ENCODE results near the gene DPH7.
"Not testable (repeated sequence)": the region's sequence is repeated elsewhere in the genome, so short reads cannot be mapped to it uniquely, and the experiment has no call there.

DPH7 gene

DNA sequence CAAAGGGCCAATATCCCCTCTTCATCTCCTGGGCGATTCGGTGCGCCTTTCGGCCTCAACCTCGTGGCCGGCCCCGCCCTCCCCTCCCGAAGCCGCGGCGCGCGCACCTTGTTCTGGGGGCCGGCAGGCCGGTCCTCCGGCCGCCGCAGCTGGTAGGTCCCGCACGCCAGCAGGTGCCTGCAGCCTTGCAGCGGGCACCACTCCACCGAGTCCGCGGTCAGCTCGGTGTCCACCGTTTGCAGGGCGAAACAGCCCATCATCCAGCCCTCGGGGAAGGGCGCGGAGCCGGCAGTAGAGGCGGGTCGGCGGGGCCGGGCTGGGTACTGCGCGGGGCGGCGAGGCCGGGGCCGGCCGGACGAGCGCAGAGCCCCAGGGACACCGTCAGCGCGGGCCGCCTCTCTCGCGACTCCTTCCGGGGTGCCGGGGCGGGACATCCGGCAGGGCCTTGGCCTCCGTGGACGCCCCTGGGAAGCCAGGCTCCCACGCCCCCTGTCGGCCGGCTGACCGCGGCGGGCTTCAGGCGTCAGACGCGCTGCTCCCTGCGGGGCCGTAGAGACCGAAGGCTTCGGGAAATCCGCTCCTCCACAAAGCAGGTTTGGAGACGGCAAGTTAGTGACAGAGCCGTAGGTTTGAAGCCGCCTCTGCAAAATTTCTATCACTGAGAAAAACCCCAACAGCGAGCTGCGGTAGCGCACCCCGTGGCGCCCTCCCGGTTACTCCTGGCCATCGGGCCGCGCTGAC lies at the start of gene DPH7:
TSS of gene DPH7 (minus strand) at position 408 of the 741 bp plus-strand sequence. CDS start at position 260, 148 bp downstream.
- DNase-seq: peak; percentile 89

DNA sequence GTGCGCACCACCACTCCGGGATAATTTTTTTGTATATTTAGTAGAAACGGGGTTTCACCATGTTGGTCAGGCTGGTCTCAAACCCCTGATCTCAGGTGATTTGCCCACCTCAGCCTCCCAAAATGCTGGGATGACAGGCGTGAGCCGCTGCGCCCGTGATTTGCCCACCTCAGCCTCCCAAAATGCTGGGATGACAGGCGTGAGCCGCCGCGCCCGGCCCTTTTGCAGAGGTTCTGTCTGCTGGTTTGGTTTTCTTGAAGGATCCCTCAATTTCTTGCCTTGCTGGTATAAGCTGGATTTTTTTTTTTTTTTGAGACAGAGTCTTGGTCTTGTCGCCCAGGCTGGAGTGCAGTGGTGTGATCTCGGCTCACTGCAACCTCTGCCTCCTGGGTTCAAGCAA lies 48.7 kb upstream of the DPH7 start:
- DNase-seq: not testable (repeated sequence)

DNA sequence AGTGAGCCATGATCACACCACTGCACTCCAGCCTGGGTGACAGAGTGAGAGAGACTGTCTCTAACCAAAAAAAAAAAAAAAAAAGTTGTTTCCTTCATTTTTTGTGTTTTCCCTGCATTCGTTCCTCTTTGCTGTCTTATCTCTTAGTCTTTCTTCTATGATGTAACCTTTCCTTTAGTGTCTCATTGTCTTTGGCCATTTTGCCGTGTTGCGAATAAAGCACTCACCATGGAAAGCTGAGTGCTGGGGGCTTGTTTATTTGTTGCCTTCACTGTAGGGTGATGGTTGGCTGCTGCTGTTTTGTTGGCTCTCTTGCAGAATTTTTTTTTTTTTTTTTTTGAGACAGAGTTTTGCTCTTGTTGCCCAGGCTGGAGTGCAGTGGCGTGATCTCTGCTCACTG lies 47.7 kb upstream of the DPH7 start:
- DNase-seq: no peak

DNA sequence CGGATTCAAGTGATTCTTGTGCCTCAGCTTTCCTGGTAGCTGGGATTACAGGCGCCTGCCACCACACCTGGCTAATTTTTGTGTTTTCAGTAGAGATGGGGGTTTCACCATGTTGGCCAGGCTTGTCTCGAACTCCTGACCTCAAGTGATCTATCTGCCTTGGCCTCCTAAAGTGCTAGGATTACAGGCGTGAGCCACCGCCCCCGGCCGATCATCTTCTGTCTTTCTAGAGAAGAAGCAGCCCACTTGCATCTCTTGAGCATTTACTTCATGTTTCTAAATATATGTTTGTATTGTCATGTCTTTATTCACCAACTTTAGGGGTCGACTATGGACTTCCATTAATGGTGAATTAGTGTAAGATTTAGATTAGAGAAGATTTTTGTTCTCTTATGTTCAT lies 43.5 kb upstream of the DPH7 start:
- not testable (repeated sequence) for DNase-seq

DNA sequence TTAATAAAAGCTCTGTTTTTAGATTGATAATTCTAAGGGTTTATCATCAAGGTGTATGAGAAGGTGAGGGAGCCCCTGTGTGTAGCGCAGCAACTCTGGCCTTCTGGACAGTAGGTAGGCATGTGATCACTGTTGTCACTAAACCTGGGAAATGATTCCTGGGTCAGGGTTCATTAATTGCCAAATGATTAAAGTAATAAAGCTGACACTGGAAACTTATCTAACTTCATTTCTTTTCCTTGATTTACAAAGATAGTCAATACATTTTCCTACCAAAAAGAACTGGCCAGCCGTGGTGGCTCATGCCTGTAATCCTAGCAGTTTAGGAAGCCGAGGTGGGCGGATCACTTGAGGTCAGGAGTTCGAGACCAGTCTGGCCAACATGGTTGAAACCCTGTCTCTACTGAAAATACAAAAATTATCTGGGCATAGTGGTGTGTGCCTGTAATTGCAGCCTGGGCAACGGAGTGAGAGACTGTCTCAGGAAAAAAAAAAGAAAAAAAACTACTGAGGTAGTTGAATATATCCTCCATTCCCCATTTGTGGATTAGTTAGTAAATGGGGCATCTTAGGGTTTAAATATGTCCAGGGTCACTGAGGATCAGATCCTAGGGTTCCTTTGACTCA lies 42.5 kb upstream of the DPH7 start:
- DNase-seq: no peak

DNA sequence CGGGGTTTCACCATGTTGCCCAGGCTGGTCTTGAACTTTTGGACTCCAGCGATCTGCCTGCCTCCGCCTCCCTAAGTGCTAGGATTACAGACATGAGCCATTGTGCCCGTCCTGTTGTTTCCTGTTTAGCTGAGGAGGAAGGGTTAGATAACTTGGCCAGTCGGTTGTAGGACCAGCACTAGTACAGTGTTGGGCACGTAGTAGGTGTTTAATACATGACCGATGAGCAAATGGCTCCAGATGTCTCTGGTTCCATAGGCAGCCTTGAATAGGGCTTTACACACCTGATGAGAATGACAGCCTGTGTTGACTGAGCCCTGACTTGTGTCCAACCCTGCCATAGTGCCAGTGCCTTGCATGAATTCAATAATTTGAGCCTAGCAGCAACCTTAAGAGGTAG lies 41.9 kb upstream of the DPH7 start:
- DNase-seq: no peak

DNA sequence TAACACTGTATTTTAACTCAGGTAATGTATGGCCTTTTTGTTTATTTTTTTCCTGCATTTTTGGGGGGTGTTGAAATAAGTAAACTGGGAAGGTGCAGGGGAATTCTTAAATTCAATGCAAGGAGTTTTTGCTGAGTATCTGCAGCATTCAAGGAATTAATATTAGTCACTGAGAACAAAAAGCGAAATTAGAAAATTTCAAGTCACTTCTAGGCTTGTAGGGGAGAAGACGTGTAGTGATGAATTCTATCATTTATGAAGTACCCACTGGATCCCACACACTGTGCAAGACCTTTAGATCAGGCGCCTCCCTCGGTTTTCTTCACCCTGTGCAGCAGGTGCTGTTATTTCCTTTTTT lies 41.3 kb upstream of the DPH7 start:
- no peak for DNase-seq

DNA sequence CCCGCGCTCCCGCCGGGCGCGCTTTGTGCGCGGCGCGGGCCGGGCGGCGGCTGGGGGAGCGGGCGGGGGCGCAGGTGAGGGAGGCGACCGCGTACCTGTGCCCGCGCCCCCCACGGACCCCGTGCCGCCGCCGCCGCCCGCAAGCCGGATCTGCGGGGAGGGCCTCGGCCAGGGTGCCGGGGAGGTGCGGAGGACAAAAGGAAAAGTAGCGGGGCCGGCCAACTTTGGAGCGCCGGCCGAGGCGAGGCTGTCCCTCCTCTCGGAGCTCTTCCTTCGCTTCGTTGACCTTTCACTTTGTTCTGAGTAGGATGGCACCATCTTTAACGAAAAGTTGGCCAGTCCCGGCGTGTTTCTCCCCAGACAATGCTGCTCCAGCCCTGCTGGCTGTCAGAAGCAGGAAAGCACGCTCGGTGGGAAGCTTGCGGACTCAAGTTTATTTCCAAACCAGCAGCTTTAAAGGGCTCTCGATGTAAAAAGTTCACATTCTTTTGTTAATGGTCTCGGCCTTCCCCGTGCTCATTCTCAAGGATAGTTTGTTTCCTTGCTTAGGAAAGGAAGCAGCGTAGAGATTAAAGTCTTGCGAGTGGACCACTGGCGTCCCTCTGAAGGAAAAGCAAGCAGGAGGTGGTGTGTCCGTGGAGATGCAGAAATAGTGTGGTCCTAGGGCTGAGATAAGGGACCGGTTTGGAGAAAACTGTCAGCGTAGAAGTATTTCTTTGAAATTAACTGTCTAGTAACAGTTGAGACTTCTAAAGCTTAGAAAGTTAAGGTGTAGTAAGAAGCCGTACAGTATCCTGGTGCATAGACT lies 40.7 kb upstream of the DPH7 start:
- no peak for DNase-seq

DNA sequence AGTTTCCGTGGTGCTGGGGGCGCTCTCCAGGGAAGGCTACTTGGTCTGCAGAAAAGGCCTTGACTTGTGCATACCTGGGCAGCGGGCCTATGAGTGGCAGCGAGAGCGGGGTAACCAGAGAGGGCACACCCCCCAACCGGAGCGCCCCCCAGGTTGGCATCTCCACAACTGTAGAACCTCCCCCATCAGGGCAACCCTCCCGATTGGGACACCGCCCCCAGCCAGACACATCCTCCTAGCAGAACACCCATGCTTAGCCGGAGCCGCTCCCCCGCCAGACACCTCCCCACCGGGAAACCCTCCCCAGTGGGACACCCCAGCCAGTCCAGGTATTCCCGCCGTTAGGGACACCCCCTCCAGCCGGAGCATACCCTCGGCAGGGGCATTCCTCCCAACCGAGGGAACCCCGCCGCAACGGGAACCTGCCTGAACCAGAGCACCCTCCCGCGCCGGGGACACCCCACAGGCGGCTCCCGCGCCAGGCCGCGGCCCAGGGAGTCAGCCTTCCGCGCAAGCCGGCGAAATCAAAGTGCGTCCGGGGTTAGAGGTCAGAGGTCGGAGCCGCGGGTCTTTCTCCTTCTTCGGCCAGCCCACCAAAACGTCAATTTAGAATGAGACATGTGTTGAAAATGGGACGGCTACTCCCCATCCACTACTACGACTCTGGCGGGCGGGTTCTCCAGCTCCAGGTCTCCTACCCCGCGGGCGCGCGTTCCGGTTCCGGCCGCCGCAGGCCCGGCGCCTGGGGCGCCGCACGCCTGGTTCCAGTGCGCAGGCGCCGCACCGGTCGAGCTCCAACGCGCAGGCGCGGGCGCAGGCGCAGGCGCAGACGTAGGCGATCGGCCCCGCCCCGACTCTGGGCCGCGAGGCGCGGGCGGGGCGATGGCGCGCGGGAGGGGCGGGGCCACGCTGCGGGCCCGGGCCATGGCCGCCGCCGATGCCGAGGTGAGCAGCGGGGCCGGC lies 39.7 kb upstream of the DPH7 start, which contains the start of gene EHMT1:
TSS of gene EHMT1 (plus strand) at position 901 of the 963 bp plus-strand sequence. CDS start at position 925, 24 bp downstream.
- DNase-seq: peak; percentile 80

DNA sequence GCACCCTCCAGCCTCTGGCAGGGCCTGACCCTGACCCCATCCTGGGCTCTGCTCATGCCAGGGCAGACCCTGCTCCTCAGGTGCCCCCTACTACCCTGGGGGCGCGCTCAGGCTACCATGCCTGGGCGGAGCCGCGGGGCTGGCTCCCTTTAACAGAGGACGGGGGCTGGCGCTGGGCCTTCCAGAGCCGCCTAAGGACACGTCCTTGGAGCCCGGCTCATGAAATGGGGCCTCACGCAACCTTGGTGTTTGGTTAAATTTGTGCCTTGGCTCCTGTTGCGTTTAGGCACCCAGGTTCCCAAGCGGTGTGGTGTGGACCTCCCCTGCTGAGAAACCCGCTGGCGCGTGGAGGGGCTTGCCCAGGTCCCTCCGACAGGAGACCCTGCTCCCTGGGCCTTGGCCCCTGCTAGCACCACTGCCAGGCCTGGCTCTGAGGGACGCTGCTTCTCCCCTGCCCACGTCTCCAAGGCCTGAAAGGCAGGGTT lies 36.7 kb upstream of the DPH7 start:
- no peak for DNase-seq

DNA sequence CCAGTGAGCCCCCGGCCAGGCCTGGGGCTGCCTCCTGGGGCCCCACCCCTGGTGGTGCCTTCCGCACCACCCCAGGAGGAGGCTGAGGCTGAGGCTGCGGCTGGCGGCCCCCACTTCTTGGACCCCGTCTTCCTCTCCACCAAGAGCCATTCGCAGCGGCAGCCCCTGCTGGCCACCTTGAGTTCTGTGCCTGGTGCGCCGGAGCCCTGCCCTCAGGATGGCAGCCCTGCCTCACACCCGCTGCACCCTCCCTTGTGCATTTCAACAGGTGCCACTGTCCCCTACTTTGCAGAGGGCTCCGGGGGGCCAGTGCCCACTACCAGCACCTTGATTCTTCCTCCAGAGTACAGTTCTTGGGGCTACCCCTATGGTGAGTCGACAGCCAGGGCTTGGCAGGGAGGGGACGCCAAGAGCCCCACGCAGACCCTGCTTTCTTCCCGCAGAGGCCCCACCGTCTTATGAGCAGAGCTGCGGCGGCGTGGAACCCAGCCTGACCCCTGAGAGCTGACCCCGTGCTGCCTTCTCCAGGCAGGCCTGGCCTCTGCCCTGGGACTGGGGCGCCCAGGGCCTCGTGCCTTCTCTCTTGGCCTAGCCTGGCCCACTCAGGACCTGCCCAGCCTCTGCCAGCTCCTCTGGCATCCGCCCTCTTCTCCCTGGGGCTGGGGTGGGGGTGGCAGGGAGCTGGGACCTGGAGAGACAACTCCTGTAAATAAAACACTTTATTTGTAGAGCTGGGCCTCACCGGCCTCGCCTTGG lies 36.1 kb upstream of the DPH7 start:
- DNase-seq: no peak

DNA sequence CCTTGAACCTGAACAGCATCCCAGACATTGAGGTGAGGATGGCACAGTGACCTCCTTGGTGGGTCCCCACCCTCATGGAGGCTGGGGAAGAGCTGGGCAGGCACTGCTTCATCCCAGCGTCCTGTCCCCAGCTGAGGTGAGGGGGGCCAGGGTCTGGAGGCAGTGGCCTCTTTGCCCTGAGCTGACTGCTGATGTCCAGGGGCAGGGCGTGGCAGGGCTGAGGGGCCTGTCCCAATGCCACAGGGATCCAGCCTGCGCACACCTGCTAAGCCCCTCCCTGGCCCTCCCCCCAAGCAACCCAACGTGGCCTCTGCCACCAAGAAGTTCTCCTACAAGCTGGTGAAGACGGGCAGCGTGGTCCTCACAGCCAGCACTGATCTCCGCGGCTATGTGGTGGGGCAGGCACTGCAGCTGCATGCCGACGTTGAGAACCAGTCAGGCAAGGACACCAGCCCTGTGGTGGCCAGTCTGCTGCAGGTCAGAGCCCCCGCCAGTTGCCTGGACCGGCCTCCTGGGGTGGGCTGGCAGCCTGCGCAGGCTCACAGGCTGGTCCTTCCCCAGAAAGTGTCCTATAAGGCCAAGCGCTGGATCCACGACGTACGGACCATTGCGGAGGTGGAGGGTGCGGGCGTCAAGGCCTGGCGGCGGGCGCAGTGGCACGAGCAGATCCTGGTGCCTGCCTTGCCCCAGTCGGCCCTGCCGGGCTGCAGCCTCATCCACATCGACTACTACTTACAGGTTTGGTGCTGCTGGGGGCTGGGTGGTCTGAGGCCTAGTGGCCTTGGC lies 35.2 kb upstream of the DPH7 start:
- DNase-seq: no peak

DNA sequence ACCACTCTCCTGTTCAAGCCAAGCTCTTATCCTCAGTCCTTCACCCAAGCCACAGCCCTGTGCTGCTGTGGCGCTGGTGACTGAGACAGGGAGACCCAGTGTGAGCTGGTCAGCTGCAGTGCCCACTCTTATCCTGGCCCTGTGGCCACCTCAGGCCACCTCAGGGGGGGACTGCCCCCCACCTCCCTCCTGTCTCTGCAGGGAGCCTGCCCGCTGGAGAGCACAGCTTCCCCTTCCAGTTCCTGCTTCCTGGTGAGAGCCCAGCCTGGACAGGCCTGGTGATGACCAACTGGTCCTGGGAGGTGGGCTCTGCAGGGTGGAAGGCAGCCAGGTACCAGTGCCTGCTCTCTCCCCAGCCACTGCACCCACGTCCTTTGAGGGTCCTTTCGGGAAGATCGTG lies 34.5 kb upstream of the DPH7 start:
- DNase-seq: no peak

DNA sequence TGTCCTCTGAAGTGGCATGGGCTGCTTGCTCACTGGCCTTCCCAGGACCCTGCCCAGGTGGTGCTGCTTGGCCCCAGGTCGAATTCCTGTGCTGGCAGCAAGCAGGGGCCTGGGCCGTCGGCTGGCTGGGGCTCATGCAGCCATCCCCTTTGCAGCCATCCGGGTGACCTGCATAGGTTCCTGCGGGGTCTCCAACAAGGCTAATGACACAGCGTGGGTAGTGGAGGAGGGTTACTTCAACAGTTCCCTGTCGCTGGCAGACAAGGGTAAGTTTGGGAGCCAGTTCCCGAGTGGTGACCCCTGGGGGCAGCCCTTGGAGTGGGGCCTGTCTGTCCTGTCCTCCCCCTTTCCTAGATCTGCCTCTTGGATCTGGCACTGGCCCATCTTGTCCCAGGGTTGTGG lies 34.0 kb upstream of the DPH7 start:
- DNase-seq: no peak

DNA sequence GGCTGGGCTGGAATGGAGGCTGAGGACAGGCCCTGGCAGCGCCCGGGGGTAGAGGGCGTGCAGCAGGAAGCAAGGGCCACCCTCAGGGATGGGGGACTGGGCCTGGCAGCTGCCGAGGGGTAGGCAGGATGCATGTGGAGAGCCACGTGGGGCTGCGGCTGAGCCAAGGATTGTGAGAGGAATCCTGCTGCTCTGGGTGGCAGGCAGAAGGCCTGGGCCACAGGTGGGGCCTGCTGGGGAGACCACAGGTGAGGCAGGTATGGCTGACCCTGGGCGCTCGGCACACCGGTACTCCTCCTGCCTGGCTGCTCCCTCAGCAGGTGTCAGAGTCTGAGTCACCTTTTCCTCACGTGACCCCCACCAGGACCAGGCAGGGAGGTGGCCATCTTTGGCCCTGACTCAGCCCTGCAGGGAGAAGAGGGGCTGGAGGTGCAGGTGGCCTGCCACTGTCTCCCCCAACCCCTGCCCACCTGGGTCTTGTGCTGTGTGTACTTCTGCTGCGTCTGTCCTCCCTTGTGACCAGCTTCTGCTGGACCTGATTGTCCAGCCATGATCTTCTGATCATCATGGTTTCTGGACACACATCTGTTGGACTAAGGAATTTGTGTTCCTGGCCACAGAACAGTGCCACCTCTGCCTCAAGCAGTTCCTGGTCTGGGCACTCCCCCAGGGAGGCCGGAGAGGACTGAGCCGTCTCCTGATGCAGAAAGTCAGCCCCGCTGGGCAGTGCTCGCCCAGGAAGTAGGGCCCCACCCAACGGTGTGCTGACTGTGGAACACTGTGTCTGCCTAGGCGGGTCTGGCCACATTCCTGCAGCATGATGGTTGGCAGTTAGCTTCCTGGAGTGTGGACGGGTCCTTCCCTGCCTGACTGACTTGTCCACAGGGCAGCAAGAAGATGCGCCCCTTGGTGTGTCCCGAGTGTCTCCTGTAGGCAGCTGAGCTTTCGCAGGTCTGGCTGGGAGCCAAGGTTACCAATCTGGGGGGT lies 33.2 kb upstream of the DPH7 start:
- peak; percentile 70 for DNase-seq

DNA sequence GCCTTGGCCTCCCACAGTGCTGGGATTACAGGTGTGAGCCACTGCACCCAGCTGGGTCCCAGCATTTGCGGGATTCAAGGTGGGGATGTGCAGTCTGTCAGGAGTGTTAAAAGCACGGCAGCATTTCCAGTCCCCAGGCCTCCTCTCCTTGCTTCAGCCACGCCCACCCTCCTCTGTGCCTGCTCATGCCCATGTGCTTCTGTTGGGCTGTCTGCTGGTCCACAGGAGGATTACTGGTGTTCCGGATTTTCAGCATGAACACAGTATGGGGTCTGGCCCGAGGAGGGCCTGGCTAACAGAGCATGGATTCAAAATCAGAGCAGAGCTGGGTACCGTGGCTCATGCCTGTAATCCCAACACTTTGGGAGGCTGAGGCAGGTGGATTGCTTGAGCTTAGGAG lies 32.2 kb upstream of the DPH7 start:
- DNase-seq: no peak

DNA sequence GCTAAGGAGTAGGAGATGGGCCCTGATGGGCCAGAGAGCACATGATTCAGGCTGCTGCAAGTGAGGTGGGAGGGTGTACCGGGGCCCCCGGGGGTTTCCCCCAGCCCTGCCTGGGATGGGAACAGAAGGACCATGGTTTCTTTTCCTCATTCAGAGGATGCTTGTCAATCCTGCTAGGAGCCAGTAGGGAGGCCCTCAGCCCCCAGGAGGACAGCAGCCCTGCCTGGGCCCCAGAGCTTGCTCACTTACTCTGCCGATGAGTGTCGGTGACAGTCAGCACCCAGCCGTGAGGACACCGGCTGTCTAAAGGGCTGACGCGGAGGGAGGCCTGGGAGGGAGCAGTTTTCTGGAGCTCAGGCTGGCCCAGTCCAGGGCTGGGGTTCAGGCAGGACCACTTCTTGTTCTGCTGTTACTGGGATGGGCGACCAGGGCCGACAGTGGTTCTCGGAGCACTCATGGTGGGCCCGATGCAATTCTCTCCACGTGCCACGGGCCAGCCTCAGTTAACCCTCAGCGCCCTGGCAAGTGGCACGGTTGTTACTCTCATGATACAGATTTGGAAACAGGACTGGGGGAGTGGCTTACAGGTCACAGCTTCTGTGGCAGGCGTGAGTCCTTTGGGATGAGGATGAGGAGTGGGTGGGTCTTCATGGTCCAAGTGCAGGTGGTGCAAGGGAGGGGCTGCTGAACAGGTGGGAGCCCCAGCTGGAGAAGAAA lies 28.6 kb upstream of the DPH7 start:
- DNase-seq: no peak

DNA sequence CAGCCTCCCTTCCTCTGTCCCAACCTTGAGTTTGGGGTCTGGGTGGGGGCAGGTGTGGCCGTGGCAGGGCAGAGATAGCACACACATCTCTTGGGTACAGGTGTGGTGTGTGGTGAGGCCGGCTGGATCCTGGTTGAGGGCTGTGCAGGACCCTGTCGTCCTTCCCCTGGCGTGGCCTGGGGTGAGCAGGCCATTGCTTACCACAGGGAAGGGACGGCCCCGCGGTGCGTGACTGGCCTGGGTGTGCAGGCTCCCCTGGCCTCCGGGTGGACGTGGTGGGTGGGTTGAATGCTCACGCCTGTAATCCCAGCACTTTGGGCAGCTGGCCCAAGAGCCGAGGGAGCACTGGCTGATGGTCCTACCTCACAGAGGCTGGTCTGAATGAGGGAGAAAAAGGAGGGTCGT lies 28.0 kb upstream of the DPH7 start:
- DNase-seq: no peak

Data from NCI-H510A treated with DMSO at 0.1 percent for 48 hours (cell line).